Astrocyte (in vitro differentiated cells and primary cell): ENCODE results near the gene AHNAK. TPM values are rescaled to one million over a fixed set of nuclear protein-coding genes. Genes with fewer than 3 reads are reported as not detected.

Experiments used
- DNase-seq: peaks from one replicate; pipeline ENCODE4 v3.0.0-alpha.2; 2010; ENCODE audit warnings: low read depth
- FAIRE-seq: peaks from 2 replicates; lab custom pipeline; 2011; peaks lifted over from hg19 to GRCh38; lab: Jason Lieb, UNC
- H2AFZ ChIP-seq: 2 replicates; pipeline ENCODE4 v1.6.0; 2012; ENCODE audit warnings: low read depth, low read length, inconsistent platforms
- H3K27ac ChIP-seq: 2 replicates; pipeline ENCODE4 v1.5.1; 2011; ENCODE audit warnings: low read depth, low read length, inconsistent platforms
- H3K27me3 ChIP-seq: 2 replicates; pipeline ENCODE4 v1.6.0; 2011; ENCODE audit warnings: low read length, inconsistent platforms; ENCODE audit not compliant: insufficient read depth
- H3K36me3 ChIP-seq: 2 replicates; pipeline ENCODE4 v1.5.1; 2011; ENCODE audit warnings: low read length, inconsistent platforms; ENCODE audit not compliant: insufficient read depth
- H3K4me1 ChIP-seq: 2 replicates; pipeline ENCODE4 v1.5.1; 2011; ENCODE audit warnings: low read length, inconsistent platforms; ENCODE audit not compliant: insufficient read depth
- H3K4me2 ChIP-seq: 2 replicates; pipeline ENCODE4 v1.6.0; 2012; ENCODE audit warnings: low read length, inconsistent platforms
- H3K4me3 ChIP-seq: 2 replicates; pipeline ENCODE4 v1.5.1; 2011; ENCODE audit warnings: low read depth, mild to moderate bottlenecking, low read length, inconsistent platforms; ENCODE audit not compliant: insufficient read depth
- H3K79me2 ChIP-seq: 2 replicates; pipeline ENCODE4 v1.6.0; 2012; ENCODE audit warnings: mild to moderate bottlenecking, low read length, inconsistent platforms; ENCODE audit not compliant: insufficient read depth
- H3K9ac ChIP-seq: 2 replicates; pipeline ENCODE4 v1.6.0; 2012; ENCODE audit warnings: mild to moderate bottlenecking, low read length, inconsistent platforms
- H3K9me3 ChIP-seq: 2 replicates; pipeline ENCODE4 v1.5.1; 2012; ENCODE audit warnings: low read depth, mild to moderate bottlenecking, low read length, inconsistent platforms; ENCODE audit not compliant: insufficient read depth
- H4K20me1 ChIP-seq: 2 replicates; pipeline ENCODE4 v1.6.0; 2012; ENCODE audit warnings: low read length, inconsistent platforms; ENCODE audit not compliant: insufficient read depth
- H3K27ac Mint-ChIP-seq: one replicate; pipeline ENCODE4 v1.8.0; 2021; ENCODE audit warnings: mild to moderate bottlenecking, mixed read lengths; ENCODE audit not compliant: unreplicated experiment
- H3K27me3 Mint-ChIP-seq: one replicate; pipeline ENCODE4 v1.8.0; 2021; ENCODE audit warnings: low read depth, mixed read lengths; ENCODE audit not compliant: unreplicated experiment
- H3K36me3 Mint-ChIP-seq: one replicate; pipeline ENCODE4 v1.8.0; 2021; ENCODE audit warnings: low read depth, mixed read lengths; ENCODE audit not compliant: unreplicated experiment
- H3K4me1 Mint-ChIP-seq: one replicate; pipeline ENCODE4 v1.8.0; 2021; ENCODE audit warnings: low read depth, mixed read lengths; ENCODE audit not compliant: unreplicated experiment
- H3K4me3 Mint-ChIP-seq: one replicate; pipeline ENCODE4 v1.8.0; 2021; ENCODE audit warnings: mild to moderate bottlenecking, moderate library complexity, mixed read lengths; ENCODE audit not compliant: unreplicated experiment
- H3K9me3 Mint-ChIP-seq: one replicate; pipeline ENCODE4 v1.8.0; 2021; ENCODE audit warnings: mild to moderate bottlenecking, mixed read lengths; ENCODE audit not compliant: unreplicated experiment
- EZH2 ChIP-seq: IDR thresholded peaks from 2 replicates; pipeline ENCODE4 v1.6.1; 2012; ENCODE audit warnings: mild to moderate bottlenecking, low read length, inconsistent platforms; ENCODE audit not compliant: insufficient read depth
- total RNA-seq: library from RNA; stranded (reverse); gene quantifications from 2 replicates; pipeline ENCODE4 v1.2.1, GENCODE V29; 2021
- TF ChIP-seq, protein P1 (sequence below): IDR thresholded peaks from 2 replicates; pipeline ENCODE4 v1.5.1; 2011; ENCODE audit warnings: low read depth, mild to moderate bottlenecking, inconsistent platforms, low read length, moderate library complexity; ENCODE audit not compliant: insufficient read depth

Gene AHNAK
- total RNA-seq, 1 donor from 2014 or later: 378 TPM

DNA sequence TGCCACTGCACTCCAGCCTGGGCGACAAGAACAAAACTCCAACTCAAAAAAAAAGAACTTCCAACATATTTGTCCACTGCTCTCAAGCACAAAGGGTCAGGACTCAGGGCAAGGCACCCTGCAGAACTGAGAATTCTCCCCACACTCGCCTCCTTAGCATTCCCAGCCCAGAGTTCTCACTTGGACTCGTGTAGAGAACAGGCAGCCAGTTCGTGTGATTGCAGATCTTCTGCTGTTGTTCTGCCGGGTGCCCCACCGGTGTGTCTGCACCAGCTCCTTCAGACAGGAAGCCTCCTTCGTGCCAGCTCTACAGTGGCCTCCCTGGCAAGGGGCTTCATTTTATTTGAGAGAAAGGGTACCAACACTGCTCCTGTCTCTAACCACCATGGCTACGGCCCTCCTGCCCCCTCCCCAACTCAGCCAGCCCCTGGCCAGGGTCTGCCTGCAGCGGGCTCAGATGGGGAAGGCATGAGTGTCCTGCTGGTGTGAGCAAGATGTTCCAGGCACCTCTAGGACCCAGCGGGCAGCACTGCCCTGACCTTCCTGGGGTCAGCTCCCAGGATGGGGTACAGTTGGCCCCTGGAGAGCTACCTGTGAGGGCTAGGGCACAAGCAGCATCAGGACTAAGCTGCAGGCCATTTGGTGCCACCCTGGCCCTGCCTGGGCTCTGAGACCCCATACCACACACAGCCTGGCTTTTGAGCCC, 147.3 kb downstream of the AHNAK start:
- no peak overlapping the region for H3K4me2 ChIP-seq
- peaks cover 13% of the 10 kb centered on the region for H3K4me1 Mint-ChIP-seq
- DNase-seq (no peak), FAIRE-seq (no peak)
- H3K27ac ChIP-seq: no peak overlapping the region
- no peaks in the 10 kb centered on the region for H3K9me3 Mint-ChIP-seq
- H4K20me1 ChIP-seq: no peaks in the 10 kb centered on the region
- H3K36me3 Mint-ChIP-seq: no peaks in the 10 kb centered on the region
- no peak overlapping the region for H3K4me3 ChIP-seq
- no peaks in the 10 kb centered on the region for H3K27me3 ChIP-seq
- no peak overlapping the region for H2AFZ ChIP-seq
- H3K79me2 ChIP-seq: no peaks in the 10 kb centered on the region
- TF ChIP-seq, protein P1, sequence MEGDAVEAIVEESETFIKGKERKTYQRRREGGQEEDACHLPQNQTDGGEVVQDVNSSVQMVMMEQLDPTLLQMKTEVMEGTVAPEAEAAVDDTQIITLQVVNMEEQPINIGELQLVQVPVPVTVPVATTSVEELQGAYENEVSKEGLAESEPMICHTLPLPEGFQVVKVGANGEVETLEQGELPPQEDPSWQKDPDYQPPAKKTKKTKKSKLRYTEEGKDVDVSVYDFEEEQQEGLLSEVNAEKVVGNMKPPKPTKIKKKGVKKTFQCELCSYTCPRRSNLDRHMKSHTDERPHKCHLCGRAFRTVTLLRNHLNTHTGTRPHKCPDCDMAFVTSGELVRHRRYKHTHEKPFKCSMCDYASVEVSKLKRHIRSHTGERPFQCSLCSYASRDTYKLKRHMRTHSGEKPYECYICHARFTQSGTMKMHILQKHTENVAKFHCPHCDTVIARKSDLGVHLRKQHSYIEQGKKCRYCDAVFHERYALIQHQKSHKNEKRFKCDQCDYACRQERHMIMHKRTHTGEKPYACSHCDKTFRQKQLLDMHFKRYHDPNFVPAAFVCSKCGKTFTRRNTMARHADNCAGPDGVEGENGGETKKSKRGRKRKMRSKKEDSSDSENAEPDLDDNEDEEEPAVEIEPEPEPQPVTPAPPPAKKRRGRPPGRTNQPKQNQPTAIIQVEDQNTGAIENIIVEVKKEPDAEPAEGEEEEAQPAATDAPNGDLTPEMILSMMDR: no peak
- TF ChIP-seq EZH2: no peak
- no peak overlapping the region for H3K4me3 Mint-ChIP-seq
- no peak overlapping the region for H3K27ac Mint-ChIP-seq
- no peaks in the 10 kb centered on the region for H3K9me3 ChIP-seq
- no peak overlapping the region for H3K9ac ChIP-seq
- no peaks in the 10 kb centered on the region for H3K36me3 ChIP-seq
- peaks cover 19% of the 10 kb centered on the region for H3K4me1 ChIP-seq
- H3K27me3 Mint-ChIP-seq: peaks cover 17% of the 10 kb centered on the region

DNA sequence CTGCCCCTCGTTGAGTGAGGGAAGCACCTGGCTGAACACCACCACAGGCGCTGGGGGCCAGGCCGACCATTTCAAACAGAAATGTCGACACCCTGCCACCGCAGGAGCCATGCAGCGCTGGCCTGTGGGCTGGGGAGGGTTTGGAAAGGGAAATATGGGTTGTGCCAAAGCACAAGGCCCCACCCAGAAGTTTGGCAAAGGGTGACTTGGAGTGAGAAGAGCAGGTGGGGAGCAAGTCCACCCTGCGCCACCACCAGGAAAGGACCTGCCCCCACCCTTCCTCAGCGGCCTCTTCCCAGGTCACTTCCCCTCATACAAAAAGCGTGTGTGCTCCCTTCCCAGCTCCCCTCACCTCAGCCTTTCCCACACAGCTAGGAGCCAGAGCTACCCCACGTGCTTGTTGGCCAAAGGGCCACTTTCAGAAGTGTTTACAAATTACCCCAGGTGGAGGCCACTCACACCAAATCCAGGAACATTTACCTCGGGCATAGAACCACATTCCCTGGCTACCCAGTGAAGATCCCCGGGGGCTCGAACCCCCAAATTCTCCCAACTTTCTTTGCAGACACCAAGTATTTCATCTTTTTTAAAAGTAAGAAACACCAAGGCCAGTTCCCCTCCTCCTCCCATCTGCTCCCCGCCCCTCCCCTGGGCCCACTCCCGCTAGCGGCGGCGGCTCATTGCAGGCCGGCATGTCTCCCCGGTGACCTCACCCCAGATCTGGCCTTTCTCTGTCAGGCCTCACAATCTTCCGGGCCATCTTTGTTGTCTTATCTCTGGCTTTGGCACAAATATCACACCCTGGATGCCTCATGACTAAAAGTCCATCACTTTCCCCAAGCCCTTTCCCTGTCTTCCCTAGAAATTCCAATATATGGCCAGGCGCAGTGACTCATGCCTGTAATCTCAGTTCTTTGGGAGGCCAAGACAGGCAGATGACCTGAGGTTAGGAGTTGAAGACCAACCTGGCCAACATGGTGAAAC, 148.3 kb downstream of the AHNAK start:
- H3K4me3 ChIP-seq: no peak overlapping the region
- FAIRE-seq (no peak), DNase-seq (peak; percentile 63)
- no peaks in the 10 kb centered on the region for H3K79me2 ChIP-seq
- no peaks in the 10 kb centered on the region for H4K20me1 ChIP-seq
- Mint-ChIP-seq H3K27ac (peak overlapping the region; percentile 19), H3K36me3 (no peaks in the 10 kb centered on the region), H3K4me1 (peaks cover 13% of the 10 kb centered on the region), H3K4me3 (no peak overlapping the region), H3K9me3 (no peaks in the 10 kb centered on the region), H3K27me3 (peaks cover 12% of the 10 kb centered on the region)
- H3K36me3 ChIP-seq: no peaks in the 10 kb centered on the region
- H3K9ac ChIP-seq: no peak overlapping the region
- H3K27ac ChIP-seq: no peak overlapping the region
- no peak overlapping the region for H2AFZ ChIP-seq
- TF ChIP-seq, protein P1: no peak
- no peak for TF ChIP-seq EZH2
- peaks cover 19% of the 10 kb centered on the region for H3K4me1 ChIP-seq
- no peaks in the 10 kb centered on the region for H3K27me3 ChIP-seq
- H3K9me3 ChIP-seq: no peaks in the 10 kb centered on the region
- peak overlapping the region; percentile 20 for H3K4me2 ChIP-seq
